RKO (cell line): Measurements from ENCODE around the gene TMEM218.
"Not testable (repeated sequence)": the region's sequence is repeated elsewhere in the genome, so short reads cannot be mapped to it uniquely, and the experiment has no call there.

Experiments
- DNase-seq: peaks from one replicate; pipeline ENCODE4 v3.0.0-alpha.2; 2016; ENCODE audit warnings: low spot score

Gene TMEM218

DNA sequence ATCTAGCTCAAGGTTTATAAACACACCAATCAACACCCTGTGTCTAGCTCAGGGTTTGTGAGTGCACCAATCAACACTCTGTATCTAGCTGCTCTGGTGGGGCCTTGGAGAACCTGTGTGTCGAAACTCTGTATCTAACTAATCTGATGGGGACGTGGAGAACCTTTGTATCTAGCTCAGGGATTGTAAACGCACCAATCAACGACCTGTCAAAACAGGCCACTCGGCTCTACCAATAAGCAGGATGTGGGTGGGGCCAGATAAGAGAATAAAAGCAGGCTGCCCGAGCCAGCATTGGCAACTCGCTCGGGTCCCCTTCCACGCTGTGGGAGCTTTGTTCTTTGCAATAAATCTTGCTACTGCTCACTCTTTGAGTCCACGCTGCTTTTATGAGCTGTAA lies 21.3 kb downstream of the TMEM218 start:
- not testable (repeated sequence) for DNase-seq

DNA sequence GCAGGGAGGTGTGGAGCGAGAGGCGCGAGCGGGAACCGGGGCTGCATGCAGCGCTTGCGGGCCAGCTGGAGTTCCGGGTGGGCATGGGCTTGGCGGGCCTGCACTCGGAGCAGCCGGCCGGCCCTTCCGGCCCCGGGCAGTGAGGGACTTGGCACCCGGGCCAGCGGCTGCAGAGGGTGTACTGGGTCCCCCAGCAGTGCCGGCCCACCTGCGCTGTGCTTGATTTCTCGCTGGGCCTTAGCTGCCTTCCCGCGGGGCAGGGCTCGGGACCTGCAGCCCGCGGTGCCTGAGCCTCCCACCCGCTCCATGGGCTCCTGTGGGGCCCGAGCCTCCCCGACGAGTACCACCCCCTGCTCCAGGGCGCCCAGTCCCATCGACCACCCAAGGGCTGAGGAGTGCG lies 21.9 kb downstream of the TMEM218 start:
- not testable (repeated sequence) for DNase-seq

DNA sequence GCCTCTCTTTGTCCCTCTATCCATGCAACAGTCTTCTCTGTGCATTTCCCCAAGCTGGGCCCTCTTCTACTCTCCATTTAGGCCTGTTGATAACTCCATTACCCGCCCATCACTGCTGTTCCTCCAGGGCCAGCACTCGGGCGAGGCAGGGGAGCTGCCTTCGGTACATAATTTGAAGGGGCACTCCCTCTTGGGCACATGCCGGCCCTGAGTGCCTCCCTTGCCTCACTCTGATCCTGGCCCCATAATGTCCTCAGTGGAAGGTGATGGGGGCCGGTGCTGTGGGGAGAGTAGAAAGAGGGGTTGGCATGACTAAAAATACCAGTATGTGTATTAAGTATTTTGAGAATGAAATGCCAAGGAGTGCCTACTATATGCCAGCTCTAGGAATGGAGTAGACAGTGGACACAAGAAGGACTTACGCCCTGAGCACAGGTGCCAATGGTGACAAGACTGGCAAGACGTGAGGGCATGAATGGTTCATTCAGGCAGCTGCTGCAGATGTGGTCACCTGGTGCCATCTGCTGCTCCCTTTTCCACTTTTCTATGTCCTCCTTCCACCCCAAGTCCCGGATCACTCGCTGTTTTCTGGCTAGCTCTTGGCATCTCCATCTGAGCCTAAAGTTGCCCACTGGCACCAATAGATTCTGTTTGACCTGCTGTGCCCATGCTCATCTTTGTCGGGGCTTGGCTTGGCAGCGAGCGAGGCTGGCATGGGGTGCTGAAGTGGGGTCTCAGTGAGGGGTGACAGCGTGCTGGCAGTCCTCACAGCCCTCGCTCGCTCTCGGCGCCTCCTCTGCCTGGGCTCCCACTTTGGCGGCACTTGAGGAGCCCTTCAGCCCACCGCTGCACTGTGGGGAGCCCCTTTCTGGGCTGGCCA lies 22.6 kb downstream of the TMEM218 start:
- DNase-seq, result no peak

DNA sequence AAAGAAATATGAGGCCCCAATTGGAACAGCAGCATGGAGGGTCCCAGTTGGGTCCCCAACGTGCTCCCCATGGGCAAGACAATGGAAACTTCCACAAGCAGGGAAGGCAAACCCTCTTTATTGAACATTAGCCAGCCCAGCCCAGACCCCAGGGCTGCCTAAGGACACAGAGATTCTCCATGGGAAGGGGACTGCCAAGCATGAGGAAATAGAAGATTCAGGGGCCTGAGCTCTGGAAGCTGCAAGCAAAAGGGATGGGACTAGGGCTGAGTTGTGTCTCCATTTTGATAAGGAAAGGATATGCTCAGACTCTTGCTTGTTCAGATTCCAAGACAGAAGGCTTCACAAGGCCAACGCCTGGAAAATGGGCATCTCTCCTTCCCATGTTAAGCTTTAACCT lies 23.3 kb downstream of the TMEM218 start:
- no peak for DNase-seq

DNA sequence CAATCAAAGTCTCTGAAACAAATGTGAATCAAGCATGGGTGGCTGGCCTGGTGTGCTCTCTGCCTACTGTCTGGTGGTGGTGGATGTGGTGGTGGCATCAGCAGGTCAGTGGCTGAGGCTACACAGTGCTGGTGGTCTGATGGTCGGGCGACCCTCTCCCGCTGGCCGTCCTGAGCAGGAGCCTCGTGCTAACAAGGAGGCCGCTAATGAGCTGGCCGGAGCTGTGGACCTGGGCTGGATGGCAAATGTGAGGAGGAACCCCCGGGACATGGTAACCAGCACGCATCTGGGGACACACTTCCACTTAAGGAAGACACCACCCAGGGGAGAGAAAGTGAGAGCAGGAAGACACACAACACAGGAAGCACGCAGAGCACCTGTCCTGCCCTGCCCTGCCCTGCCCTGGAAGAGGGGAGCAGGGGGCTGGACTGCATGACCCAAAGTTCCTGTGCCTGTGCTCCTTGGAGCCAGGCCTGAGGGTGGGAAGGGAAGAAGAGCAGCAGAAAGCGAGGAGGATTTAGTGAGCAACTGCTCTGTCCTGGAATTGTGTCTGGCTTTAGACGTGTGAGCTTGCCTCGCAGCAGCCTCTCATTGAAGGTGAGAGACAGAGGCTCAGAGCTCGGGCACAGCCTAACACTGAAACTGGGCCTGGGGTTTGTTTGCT lies 24.7 kb downstream of the TMEM218 start:
- no peak for DNase-seq

DNA sequence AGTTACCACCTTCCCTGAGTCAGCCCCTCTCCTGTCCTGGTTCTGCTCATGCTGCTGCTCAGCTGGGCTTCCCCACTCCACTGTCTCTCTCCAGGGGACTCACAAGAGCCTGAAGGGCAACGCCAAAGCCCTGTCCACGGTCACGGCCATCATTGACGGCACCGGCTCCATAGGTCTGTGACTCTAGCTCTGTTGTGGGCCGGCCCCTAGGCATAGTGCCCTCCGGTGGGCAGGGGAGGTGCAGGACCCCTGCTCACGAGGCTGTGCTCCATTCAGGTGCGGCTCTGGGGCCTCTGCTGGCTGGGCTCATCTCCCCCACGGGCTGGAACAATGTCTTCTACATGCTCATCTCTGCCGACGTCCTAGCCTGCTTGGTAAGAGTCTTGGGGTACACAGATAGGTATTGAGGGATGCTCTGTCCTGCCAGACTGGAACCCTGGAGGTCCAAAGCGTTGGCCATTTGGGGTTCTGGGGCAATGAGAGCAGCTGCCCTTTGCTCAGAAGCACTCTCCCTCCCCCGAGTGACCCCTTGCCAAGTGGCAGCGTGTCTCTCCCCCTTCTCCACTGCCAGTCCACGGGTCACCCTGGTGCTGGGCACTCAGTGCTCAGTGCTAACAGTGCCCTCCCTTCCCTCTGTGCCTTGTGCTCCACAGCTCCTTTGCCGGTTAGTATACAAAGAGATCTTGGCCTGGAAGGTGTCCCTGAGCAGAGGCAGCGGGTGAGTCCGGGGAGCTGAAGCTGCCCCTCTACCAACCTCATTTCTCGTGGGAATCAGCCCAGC lies 25.9 kb downstream of the TMEM218 start:
- no peak for DNase-seq

DNA sequence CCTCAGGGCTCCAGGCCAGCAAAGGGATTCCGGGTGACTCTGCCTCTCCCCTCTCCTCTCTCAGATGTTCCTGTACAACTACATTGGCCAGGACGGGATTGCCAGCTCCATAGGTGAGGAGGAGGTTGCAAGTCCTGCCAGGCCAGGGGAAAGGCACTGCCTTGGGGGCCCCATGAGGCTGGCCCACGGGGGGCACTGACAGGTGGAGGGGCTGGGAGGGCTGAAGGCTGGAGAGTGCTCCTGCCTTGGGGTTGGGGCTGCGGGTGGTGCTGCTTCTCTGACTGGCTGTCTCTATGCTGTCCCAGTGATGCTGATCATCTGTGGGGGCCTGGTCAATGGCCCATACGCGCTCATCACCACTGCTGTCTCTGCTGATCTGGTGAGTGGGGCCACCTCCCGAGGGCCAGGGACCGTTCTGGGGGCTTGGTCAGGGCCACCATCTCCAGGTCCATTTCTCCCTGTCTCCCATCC lies 26.6 kb downstream of the TMEM218 start:
- no peak for DNase-seq

DNA sequence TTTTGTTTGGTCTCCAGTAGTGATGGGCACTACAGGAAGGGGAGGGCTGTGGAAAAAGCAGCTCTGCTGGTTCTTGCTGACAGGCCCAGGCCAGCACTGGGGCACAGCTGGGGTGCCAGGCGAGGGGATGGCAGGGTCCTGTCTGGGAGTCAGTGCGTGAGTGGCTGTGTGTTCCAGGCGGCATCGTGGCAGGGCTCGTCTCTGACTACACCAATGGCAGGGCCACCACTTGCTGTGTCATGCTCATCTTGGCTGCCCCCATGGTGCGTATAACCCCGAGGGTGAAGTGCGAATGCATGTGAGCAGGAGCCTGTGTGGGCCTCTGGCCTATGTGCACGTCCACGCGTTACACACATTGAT lies 27.4 kb downstream of the TMEM218 start:
- DNase-seq, result no peak

DNA sequence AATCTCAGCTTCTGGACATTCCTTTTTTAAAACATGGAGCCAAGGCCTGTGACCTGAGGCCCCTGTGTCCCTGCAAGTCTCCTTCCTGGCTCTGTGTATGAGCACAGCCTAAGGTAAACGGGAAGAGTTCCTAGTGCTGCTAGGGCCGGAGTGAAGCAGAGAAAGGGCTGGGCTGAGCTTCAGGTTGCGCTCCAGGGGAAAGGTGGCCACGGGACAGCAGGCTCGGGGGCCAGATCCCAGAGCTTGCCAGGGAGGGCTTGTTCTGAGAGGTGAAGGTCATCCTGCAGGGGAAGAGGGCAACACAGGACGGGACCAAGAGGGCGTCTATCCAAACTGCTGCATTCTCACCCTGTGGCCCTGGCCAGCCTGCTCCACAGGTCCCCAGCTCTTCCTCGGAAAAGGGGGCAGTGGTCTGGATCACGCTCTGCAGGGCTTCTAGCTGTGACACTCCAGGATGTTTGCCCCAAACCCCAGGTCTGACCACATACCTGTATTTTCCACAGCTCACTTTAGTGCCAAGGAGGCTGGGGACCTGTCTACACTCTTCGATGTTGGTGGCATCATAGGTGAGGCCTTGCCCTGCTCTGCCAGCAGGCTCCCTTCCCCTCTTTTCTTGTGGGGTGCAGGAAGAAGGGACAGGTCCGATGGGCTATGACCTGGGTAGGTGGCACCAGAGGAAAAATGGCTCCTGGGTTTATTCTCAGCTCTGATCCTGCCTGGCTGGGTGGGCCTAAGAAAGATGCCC lies 27.9 kb downstream of the TMEM218 start:
- no peak for DNase-seq

DNA sequence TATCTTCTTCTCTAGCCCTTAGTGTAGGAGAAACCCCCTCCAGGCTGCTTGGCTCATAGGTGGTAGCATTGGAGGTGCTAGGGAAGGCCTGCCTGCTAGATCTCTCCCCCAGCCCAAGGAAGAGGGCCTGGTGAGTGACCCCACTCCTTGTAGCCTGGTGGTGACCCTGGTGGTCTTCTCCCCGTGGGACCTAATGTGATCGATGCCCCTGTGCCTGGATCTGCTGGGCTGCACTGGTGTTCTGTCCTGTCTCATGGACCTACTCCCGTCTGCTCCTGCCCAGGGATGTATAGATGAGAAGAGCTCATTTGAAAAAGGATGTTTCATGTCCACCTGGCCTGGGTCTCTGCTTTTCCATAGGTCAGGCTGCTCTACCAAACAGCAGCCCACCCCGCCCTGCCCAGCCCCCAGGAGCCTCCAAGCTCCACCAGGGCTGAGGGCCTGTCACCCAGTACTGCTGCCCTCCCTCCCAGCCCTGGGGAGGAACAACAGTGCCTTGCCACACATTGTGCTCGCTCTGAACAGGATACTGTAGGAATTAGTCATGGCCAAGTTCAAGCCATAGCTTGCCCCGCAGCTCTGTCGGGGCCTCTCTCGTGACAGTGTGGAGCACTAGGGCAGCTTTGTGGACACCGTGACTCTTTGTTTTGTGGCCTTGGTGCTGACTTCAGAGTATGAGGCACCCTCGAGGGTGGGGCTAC lies 28.7 kb downstream of the TMEM218 start:
- no peak for DNase-seq

DNA sequence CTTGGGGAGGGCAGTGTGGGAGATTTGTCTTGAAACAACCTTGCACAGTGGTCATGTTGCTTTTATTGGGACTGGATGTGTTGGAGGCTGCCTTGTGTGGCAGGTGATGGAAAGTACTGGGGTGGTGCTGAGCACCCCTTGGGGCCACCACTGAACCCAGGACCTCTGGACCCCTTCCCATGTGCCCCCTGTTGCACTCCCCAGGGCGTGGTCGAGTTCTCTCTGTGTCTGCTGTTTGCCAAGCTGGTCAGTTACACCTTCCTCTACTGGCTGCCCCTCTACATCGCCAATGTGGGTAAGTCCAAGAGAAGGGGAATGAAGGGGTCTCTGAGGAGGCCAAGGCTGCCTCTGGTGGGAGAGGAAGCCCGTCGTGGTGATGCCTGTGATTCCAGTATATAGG lies 29.4 kb downstream of the TMEM218 start:
- DNase-seq, result no peak

DNA sequence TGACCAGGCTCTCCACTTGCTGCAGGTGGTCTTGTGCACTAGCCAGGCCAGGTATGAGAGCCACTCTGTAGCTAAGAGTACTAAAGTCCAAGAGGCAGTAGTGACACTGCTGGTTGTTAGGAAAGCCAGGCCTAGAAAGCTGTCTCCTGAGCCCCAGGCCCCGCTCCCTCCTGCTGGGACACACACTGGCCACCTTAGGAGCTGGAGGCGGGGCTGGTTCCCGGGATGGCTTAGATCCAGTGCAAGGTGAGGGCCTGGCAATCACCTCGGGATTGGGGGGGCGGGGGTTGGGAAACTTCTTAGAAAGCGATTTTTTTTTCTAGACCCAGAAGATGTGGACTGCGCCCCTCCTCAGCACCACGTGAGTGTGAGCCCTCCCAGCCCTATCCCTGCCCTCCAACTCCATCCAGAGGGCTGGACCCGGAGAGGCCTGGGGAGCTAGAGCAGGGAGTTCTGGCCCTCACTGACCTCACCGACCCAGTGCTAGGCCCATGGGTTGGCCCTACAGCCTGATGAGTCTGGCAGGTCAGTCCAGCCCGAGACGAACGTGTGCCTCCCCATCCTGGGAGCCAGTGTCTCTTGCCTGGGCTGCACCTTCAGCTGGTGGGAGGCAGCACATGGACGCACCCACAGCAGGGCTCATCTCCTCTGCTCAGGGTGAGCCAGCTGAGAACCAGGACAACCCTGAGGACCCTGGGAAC lies 30.2 kb downstream of the TMEM218 start:
- no peak for DNase-seq

DNA sequence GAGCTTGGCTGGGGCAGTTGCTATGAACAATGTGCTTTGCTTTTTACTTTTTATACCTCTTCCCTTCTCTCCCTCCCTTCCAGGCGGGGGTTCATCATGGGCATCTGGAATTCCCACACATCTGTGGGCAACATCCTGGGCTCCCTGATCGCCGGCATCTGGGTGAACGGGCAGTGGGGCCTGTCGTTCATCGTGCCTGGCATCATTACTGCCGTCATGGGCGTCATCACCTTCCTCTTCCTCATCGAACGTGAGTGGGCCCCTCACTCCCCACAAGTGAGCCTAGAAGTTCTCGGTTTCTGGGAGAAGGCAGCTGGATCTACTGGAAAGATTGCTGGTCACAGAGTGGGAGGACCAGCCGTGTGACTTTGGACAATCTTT lies 30.9 kb downstream of the TMEM218 start:
- no peak for DNase-seq

DNA sequence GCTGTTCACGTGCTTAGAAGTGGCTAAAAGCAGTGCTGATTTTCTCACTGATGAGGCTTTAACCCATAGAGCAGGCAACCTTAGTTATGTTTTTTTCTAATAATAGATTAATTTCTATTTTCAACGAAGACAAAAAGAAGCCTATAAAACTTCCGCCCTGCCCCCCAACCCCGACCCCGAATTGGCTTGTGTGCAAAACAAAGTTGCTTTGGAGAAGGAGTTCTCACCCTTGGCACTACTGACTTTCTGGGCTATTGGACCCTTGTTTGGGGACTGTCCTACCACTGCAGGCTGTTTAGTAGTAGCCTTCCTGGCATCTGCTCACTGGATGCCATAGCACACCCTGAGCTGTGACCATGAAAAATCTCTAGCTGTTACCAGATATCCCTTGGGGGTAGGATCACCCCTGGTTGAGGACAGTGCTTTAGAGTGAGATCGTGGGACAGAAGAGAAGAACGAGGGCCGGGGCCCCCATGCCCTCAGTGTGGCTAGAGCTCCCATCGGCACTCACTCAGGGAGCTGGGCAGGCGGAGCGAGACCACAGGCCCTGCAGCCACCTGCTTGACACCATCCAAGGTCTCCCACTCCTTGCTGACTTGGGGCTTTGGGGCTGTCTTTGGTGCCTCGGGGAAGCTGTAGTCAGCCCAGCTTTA lies 31.4 kb downstream of the TMEM218 start:
- no peak for DNase-seq

DNA sequence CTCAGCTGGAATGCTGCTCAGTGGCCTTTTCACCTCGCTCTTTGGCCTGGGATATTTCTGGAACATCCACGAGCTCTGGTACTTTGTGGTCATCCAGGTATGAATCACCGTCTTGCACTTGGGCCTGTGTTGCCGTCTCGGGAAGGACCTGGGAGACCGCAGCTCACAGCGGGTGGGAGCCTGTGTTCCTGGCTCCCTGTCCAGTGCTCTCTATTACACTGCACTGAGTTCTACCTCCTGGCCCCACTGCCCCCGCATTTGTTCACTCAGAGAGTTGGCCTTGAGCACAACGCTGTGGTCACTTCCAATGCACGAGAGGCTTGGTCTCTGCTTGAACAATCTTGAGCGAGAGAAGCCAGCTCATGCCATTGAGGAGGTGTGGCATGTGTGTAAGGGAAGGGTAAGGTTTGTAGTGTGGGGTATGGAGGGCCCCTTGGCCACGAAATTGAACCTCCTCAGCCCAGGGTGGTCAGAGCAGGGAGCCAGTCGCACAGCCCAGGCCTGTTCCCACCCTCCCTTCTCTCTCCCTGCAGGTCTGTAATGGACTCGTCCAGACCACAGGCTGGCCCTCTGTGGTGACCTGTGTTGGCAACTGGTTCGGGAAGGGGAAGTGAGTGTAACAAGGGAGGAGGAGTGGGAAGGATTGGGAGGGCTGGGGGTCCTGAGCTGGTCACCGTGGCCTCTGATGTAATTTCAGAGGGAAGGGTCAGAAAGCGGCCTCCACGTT lies 32.1 kb downstream of the TMEM218 start:
- no peak for DNase-seq

DNA sequence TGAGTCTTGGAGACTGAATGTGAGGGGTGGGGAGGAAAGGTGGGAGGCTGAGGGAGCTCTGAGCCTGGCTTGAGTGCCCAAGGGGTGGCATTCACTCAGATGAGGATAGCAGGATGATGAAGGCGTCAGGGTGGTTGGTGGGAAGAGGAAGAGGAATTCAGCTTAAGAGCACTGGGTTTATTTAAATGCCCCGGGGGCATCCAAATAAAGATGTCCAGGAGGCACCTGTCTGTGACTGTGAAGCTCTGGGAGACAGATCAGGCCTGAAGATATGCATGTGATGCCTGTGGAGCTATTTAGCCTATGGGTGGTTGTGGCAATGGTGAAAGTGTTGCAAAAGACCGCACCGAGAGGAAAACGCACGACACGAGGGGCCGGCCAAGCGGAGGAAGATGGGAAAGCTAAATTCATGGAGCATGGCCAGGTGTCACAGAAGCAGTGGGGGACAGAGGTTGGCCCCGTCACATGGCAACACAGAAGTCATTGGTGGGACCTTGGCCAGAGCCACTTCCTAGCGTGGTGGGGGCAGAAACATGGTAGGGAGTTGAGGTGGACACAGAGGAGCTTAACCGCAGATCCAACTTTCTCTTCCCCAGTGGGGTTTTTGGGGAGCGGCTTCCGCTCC lies 32.8 kb downstream of the TMEM218 start:
- no peak for DNase-seq

DNA sequence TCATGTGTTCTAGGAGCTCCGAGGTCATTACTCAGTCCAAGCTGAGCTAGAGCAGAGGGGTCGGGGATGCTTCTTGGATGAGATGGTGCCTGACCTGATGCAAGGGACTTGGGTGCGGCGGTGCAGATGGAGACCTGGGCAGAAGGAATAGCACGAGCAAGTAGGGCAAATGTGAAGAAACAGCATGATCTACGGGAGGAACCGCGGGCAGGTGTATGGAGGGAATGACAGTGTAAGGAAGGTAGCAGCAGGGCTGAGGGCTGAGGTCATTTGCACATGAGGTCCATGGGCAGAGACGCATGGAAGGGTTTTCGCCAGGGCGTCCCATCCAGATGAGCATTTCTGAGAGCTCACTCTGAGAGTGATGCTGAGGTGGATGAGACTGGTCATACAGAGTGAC lies 33.4 kb downstream of the TMEM218 start:
- no peak for DNase-seq

DNA sequence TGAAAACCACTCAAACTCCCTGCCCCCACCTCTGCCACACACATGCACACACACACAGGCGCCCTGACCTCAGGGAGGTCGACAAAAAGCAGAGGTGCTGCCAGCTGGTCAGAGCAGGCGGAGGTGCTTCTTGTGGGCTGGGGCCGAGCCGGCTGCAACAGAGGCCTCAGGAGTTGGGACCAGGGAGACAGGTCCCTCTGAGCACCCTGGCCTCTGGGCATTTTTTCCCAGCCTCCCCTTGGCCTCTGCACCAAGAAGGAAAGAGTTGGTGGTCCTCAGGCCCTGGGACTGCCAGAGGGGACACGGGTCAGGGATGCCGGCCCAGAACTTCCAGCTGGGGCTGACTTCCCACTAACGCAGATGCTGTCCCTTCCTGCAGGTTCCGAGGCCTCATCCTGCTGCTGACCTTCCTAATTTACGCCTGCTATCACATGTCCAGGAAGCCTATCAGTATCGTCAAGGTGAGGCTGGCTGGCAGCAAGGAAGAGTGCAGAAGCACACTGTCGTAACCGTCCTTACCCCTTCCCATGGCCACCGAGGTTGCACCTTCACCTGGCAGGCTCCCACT lies 35.0 kb downstream of the TMEM218 start:
- DNase-seq, result no peak

DNA sequence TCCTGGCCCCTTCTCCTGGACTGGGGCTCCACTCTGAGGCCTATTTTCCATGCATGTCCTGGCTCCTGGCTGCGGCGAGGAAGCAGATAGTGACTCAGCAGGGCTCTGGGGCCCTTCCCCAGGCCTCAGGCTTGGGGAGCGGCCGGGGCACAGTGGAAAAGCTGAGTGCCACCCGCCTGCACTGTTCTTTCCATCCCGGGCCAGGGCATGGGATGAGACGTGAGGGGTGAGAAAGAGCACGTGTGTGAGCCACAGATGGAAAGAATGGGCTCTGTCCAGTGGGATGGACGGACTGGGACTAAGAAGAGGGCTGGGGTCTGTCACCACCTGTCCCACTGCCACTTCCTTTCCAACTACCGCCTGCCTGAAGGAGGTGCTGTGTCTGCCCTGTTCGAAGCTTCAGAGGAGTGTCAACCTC lies 35.5 kb downstream of the TMEM218 start:
- no peak for DNase-seq
